ENCODE measurements around the gene IL17RB. TPM values are rescaled to one million over a fixed set of nuclear protein-coding genes. Genes with fewer than 3 reads are reported as not detected.

The IL17RB gene
- total RNA-seq, 1 donor from 2014 or later = 0.16 TPM

DNA sequence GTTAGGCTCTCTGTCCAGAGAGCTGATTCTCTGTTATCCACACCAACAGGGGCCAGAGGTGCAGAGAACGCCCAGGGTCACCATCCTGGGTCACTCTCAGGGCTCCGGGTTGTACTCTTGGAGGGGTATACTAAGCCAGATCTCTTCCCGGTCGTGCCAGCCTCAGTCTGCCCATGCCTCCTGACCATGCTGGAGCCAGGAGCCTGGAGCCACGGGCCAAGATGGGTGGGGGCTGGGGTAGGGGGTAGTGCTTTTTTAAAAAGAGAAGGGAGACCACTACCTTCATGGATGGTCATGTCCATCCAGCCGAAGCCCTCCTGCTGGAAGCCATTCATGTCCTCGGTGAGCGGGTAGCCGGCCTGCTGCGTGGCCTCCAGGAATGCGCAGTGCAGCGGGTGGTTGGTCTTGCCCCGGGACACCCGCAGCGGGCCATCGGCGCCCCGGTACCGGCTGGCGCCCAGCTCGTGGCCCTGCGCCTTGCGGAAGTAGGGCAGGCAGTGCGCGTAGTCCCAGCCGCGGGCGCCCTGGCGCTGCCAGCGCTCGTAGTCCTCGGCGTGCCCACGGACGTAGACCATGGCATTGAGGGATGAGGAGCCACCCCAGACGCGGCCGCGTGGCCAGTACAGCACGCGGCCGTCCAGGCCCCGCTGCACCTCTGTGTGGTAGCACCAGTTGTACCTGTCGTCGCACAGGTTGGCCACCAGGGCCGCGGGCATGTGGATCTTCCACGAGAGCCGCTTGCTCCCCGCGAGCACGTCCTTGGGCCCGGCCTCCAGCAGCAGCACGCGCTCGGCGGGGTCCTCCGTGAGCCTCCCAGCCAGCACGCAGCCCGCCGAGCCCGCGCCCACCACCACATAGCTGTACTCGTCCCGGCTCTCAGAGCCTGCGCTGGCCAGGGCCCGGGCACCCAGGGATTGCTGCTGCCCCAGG is 23.1 kb upstream of the IL17RB start:
- DNase-seq (ENCODE audit: low read depth) = no peak
- no peaks in the 10 kb centered on the region for H3K79me2 ChIP-seq (ENCODE audit: insufficient read depth, low read length)
- H3K4me1 ChIP-seq (ENCODE audit: insufficient read depth, low read length) = no peaks in the 10 kb centered on the region
- Mint-ChIP-seq H3K9me3 (ENCODE audit: unreplicated experiment) (no peaks in the 10 kb centered on the region), H3K4me1 (ENCODE audit: low read depth, unreplicated experiment) (peaks cover 17% of the 10 kb centered on the region), H3K36me3 (ENCODE audit: low read depth, unreplicated experiment) (no peaks in the 10 kb centered on the region), H3K27ac (ENCODE audit: unreplicated experiment) (no peak overlapping the region), H3K27me3 (ENCODE audit: low read depth, unreplicated experiment) (peaks cover under 1% of the 10 kb centered on the region), H3K4me3 (ENCODE audit: unreplicated experiment) (no peak overlapping the region)
- no peaks in the 10 kb centered on the region for H3K36me3 ChIP-seq (ENCODE audit: insufficient read depth, low read length)
- H2AFZ ChIP-seq (ENCODE audit: low read depth, low read length) = no peak overlapping the region
- no peak for TF ChIP-seq EZH2 (IDR thresholded peaks at IDR 0.05; ENCODE audit: insufficient read depth, low read length)
- TF ChIP-seq, protein P1, sequence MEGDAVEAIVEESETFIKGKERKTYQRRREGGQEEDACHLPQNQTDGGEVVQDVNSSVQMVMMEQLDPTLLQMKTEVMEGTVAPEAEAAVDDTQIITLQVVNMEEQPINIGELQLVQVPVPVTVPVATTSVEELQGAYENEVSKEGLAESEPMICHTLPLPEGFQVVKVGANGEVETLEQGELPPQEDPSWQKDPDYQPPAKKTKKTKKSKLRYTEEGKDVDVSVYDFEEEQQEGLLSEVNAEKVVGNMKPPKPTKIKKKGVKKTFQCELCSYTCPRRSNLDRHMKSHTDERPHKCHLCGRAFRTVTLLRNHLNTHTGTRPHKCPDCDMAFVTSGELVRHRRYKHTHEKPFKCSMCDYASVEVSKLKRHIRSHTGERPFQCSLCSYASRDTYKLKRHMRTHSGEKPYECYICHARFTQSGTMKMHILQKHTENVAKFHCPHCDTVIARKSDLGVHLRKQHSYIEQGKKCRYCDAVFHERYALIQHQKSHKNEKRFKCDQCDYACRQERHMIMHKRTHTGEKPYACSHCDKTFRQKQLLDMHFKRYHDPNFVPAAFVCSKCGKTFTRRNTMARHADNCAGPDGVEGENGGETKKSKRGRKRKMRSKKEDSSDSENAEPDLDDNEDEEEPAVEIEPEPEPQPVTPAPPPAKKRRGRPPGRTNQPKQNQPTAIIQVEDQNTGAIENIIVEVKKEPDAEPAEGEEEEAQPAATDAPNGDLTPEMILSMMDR (IDR thresholded peaks at IDR 0.05; ENCODE audit: insufficient read depth, low read depth, low read length) = no peak
- no peak overlapping the region for H3K9ac ChIP-seq (ENCODE audit: low read length)
- no peaks in the 10 kb centered on the region for H4K20me1 ChIP-seq (ENCODE audit: insufficient read depth, low read length)
- H3K4me2 ChIP-seq (ENCODE audit: low read length) = no peak overlapping the region
- FAIRE-seq = no peak
- H3K27me3 ChIP-seq (ENCODE audit: insufficient read depth, low read length) = no peaks in the 10 kb centered on the region
- no peak overlapping the region for H3K27ac ChIP-seq (ENCODE audit: low read depth, low read length)
- no peak overlapping the region for H3K4me3 ChIP-seq (ENCODE audit: insufficient read depth, low read depth, low read length)
- no peaks in the 10 kb centered on the region for H3K9me3 ChIP-seq (ENCODE audit: insufficient read depth, low read depth, low read length)

GRCh38 chr3:53823956-53824657 is 22.3 kb upstream of the IL17RB start:
- Mint-ChIP-seq H3K36me3 (ENCODE audit: low read depth, unreplicated experiment) (no peaks in the 10 kb centered on the region), H3K4me1 (ENCODE audit: low read depth, unreplicated experiment) (peaks cover 17% of the 10 kb centered on the region), H3K27ac (ENCODE audit: unreplicated experiment) (no peak overlapping the region), H3K27me3 (ENCODE audit: low read depth, unreplicated experiment) (no peaks in the 10 kb centered on the region), H3K9me3 (ENCODE audit: unreplicated experiment) (no peaks in the 10 kb centered on the region), H3K4me3 (ENCODE audit: unreplicated experiment) (no peak overlapping the region)
- Histone ChIP-seq H3K79me2 (ENCODE audit: insufficient read depth, low read length) (no peaks in the 10 kb centered on the region), H3K36me3 (ENCODE audit: insufficient read depth, low read length) (no peaks in the 10 kb centered on the region), H3K4me3 (ENCODE audit: insufficient read depth, low read depth, low read length) (no peak overlapping the region), H3K4me2 (ENCODE audit: low read length) (no peak overlapping the region), H3K9ac (ENCODE audit: low read length) (no peak overlapping the region), H2AFZ (ENCODE audit: low read depth, low read length) (no peak overlapping the region), H4K20me1 (ENCODE audit: insufficient read depth, low read length) (no peaks in the 10 kb centered on the region), H3K27ac (ENCODE audit: low read depth, low read length) (no peak overlapping the region), H3K27me3 (ENCODE audit: insufficient read depth, low read length) (no peaks in the 10 kb centered on the region), H3K4me1 (ENCODE audit: insufficient read depth, low read length) (no peaks in the 10 kb centered on the region), H3K9me3 (ENCODE audit: insufficient read depth, low read depth, low read length) (no peaks in the 10 kb centered on the region)
- no peak for TF ChIP-seq EZH2 (IDR thresholded peaks at IDR 0.05; ENCODE audit: insufficient read depth, low read length)
- TF ChIP-seq, protein P1 (IDR thresholded peaks at IDR 0.05; ENCODE audit: insufficient read depth, low read depth, low read length) = no peak
- FAIRE-seq (no peak), DNase-seq (ENCODE audit: low read depth) (no peak)

Data from astrocyte (in vitro differentiated cells and primary cell).